Memory B cell (primary cell): Measurements from ENCODE around the gene EPB41L5.

ENCODE experiments used
- ATAC-seq: fragments of 150-1000 bp; cut with Tn5 transposase; 2 replicates; pipeline ENCODE4 v1.10.0; 2021; ENCODE audit warnings: low read depth, mild to moderate bottlenecking, moderate library complexity
- DNase-seq, 2 donors: peaks; one replicate each; pipeline ENCODE4 v3.0.0; 2022; ENCODE audit warnings: low spot score in 2 of 2
- H3K27ac Mint-ChIP-seq: one replicate; pipeline ENCODE4 v1.8.0; 2022; ENCODE audit warnings: mild to moderate bottlenecking, moderate library complexity, mixed read lengths
- H3K27me3 Mint-ChIP-seq: one replicate; pipeline ENCODE4 v1.8.0; 2022; ENCODE audit warnings: mixed read lengths
- H3K36me3 Mint-ChIP-seq: one replicate; pipeline ENCODE4 v1.8.0; 2022; ENCODE audit warnings: mild to moderate bottlenecking, mixed read lengths
- H3K4me1 Mint-ChIP-seq: one replicate; pipeline ENCODE4 v1.8.0; 2022; ENCODE audit warnings: mixed read lengths
- H3K4me3 Mint-ChIP-seq: one replicate; pipeline ENCODE4 v1.8.0; 2022; ENCODE audit warnings: mild to moderate bottlenecking, moderate library complexity, mixed read lengths
- H3K9me3 Mint-ChIP-seq: one replicate; pipeline ENCODE4 v1.8.0; 2022; ENCODE audit warnings: mixed read lengths

EPB41L5 gene

DNA sequence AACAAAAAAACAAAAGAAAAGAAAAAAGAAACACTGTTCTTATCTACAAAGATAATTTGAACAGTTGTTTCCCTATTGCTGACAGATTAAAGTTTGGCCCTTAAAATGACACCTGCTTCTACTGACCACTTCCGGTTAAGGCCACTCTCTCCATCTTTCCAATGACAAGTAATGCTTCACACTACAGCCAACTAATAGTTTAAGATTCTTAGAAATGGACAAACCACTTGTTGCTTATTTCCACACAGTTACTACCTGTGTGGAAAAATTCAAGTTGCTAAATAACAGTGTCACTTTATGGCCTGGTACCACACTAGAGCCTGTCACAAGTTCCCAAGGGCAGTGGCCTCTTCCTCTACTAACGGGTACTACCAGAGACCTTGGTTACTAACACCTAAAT is 207.9 kb downstream of the EPB41L5 start:
- no peak for DNase-seq
- Mint-ChIP-seq H3K4me3 (peak overlapping the region; percentile 4), H3K27ac (no peak overlapping the region), H3K36me3 (peaks cover 19% of the 10 kb centered on the region), H3K27me3 (no peaks in the 10 kb centered on the region), H3K4me1 (peaks cover 41% of the 10 kb centered on the region), H3K9me3 (peaks cover 2% of the 10 kb centered on the region)
- ATAC-seq = no peak

DNA sequence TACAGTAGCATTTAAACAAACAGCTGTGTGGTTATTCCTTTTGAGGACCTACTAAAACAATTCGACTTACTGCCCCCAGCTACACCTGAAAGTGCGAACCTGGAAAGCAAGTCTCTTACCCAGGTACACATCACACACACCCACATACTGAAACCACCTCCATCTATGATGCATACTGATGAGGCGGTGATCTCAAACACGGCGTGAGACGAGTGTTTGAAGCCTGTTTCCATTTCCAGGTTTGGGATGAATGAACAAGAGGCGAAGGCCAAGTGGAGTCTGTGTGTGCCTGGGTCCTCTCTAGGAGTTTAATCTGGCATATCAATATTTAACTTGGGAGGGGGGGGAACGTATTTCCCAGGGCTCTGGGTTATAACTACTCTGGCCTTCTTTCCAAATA is 208.7 kb downstream of the EPB41L5 start:
- H3K27me3 Mint-ChIP-seq = no peaks in the 10 kb centered on the region
- peaks cover 39% of the 10 kb centered on the region for H3K4me1 Mint-ChIP-seq
- H3K9me3 Mint-ChIP-seq = no peaks in the 10 kb centered on the region
- peak overlapping the region; percentile 84 for H3K4me3 Mint-ChIP-seq
- H3K27ac Mint-ChIP-seq = peak overlapping the region; percentile 92
- ATAC-seq (no peak), DNase-seq (no peak)
- peaks cover 14% of the 10 kb centered on the region for H3K36me3 Mint-ChIP-seq

GRCh38 chr2:120222186-120223033 is 209.5 kb downstream of the EPB41L5 start:
- H3K4me1 Mint-ChIP-seq = peaks cover 39% of the 10 kb centered on the region
- no peaks in the 10 kb centered on the region for H3K27me3 Mint-ChIP-seq
- H3K4me3 Mint-ChIP-seq = peak overlapping the region; percentile 84
- ATAC-seq (no peak), DNase-seq (no peak)
- H3K36me3 Mint-ChIP-seq = peaks cover 11% of the 10 kb centered on the region
- H3K27ac Mint-ChIP-seq = peak overlapping the region; percentile 92
- H3K9me3 Mint-ChIP-seq = no peaks in the 10 kb centered on the region

GRCh38 chr2:120223034-120223912 is 210.4 kb downstream of the EPB41L5 start, which contains the start of gene TMEM185B:
TMEM185B (minus strand) TSS chr2:120223400; CDS start chr2:120222976, 424 bp downstream.
- H3K4me1 Mint-ChIP-seq = peaks cover 39% of the 10 kb centered on the region
- peak within 1 kb of the TSS; percentile 84 for H3K4me3 Mint-ChIP-seq
- no peaks in the 10 kb centered on the region for H3K9me3 Mint-ChIP-seq
- ATAC-seq (peak; percentile 91), DNase-seq (peak; percentile 92 to 96)
- no peaks in the 10 kb centered on the region for H3K27me3 Mint-ChIP-seq
- peaks cover 8% of the 10 kb centered on the region for H3K36me3 Mint-ChIP-seq
- peak within 1 kb of the TSS; percentile 92 for H3K27ac Mint-ChIP-seq

DNA sequence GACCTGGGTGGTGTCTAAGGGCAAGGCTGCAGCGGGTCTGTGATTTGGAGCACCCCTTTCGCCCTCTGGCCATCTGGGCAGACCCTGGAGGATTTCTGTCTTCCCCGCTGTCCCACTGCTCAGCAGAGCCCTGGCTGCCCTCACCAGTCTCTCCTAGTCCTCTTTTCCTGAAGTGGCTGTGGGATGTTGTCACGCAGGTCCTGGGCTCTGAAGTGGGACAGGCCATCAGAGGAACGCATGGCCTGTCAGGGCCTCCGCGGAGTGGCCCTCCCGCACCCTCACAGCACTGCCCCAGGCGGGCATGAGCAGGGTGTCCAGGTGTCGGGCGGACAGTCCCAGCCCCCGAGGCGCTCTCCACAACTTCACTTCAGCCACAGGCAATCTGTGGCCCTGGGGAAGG is 211.4 kb downstream of the EPB41L5 start:
- H3K9me3 Mint-ChIP-seq = no peaks in the 10 kb centered on the region
- H3K27me3 Mint-ChIP-seq = no peaks in the 10 kb centered on the region
- ATAC-seq (no peak), DNase-seq (no peak)
- H3K4me3 Mint-ChIP-seq = peak overlapping the region; percentile 84
- H3K27ac Mint-ChIP-seq = peak overlapping the region; percentile 92
- H3K4me1 Mint-ChIP-seq = peaks cover 41% of the 10 kb centered on the region
- peaks cover 7% of the 10 kb centered on the region for H3K36me3 Mint-ChIP-seq

GRCh38 chr2:120224735-120225548 is 212.1 kb downstream of the EPB41L5 start:
- peaks cover 7% of the 10 kb centered on the region for H3K36me3 Mint-ChIP-seq
- DNase-seq (no peak), ATAC-seq (no peak)
- H3K4me3 Mint-ChIP-seq = peak overlapping the region; percentile 84
- H3K27me3 Mint-ChIP-seq = no peaks in the 10 kb centered on the region
- H3K4me1 Mint-ChIP-seq = peaks cover 44% of the 10 kb centered on the region
- H3K9me3 Mint-ChIP-seq = no peaks in the 10 kb centered on the region
- peak overlapping the region; percentile 92 for H3K27ac Mint-ChIP-seq

GRCh38 chr2:120225549-120226065 is 212.7 kb downstream of the EPB41L5 start:
- H3K4me1 Mint-ChIP-seq = peaks cover 41% of the 10 kb centered on the region
- DNase-seq (no peak), ATAC-seq (no peak)
- no peaks in the 10 kb centered on the region for H3K9me3 Mint-ChIP-seq
- H3K4me3 Mint-ChIP-seq = no peak overlapping the region
- no peaks in the 10 kb centered on the region for H3K27me3 Mint-ChIP-seq
- H3K36me3 Mint-ChIP-seq = peaks cover 4% of the 10 kb centered on the region
- peak overlapping the region; percentile 72 for H3K27ac Mint-ChIP-seq

- H3K36me3 Mint-ChIP-seq = no peaks in the 10 kb centered on the region
- ATAC-seq (no peak), DNase-seq (no peak)
- H3K9me3 Mint-ChIP-seq = no peaks in the 10 kb centered on the region
- no peak overlapping the region for H3K4me3 Mint-ChIP-seq
- H3K27ac Mint-ChIP-seq = no peak overlapping the region
- peaks cover 40% of the 10 kb centered on the region for H3K4me1 Mint-ChIP-seq
- no peaks in the 10 kb centered on the region for H3K27me3 Mint-ChIP-seq
These were observed 213.4 kb downstream of the EPB41L5 start for GRCh38 chr2:120226316-120226715.

DNA sequence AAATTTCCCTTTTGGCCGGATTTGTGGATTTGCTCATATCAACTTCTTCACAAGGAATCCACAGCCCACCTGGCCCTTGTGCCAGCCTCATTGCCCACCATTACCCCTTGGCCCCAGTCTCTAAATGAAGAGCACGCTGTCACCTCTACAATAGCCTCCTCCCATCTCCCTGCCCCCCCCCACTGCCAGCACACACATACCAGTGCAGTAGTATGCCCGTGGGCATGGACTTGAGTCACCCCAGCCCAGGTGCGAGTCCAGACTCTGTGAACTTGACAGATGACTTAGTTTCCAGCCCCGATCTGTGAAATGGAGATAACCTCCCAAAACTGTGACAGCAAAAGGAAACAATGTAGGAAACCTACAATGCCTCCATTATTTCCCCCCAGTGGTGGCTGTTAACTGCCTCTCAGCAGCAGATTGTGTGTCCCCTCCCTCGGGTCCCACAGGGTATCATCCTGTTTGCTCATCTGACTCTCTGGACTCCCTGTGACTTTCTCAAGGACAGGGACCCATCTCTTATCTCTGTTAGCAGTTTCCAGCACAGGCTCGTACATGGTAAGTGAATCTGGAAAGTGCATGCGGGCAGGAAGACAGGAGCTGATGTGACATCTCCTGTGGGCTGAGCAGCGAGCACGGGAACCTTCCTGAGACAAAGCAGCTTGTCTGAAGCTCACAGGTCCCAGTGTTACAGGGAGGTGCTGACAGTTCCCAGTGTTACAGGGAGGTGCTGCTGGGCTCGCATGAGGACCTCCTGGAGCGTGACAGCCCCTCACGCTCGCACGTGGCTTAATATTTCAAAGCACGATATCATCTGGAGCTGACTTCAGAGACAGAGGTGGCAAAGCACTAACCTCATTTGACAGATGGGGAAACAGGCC is 214.5 kb downstream of the EPB41L5 start:
- no peak overlapping the region for H3K4me3 Mint-ChIP-seq
- no peak for ATAC-seq
- H3K9me3 Mint-ChIP-seq = no peaks in the 10 kb centered on the region

DNA sequence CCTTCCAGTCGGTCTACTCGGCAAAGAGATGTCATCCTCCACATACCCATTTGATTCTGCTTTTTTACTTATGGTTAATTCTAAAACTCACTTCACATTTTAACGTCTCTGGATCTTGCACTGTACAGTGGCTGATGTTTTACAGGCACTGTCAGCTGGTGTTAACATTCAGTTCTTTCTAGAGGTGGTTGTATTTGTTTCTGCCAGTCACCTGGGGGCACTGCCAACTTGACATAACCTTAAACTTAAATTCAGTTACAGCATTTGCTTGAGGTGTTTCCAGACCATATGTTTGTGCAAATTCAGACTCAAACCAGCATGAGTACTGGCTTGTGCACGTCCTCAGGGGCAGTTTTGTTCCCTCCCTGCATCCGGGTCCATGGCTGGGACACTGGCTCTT is 215.6 kb downstream of the EPB41L5 start:
- ATAC-seq (no peak), DNase-seq (no peak)
- H3K4me3 Mint-ChIP-seq = no peak overlapping the region
- H3K4me1 Mint-ChIP-seq = peaks cover 33% of the 10 kb centered on the region
- H3K36me3 Mint-ChIP-seq = no peaks in the 10 kb centered on the region
- no peaks in the 10 kb centered on the region for H3K9me3 Mint-ChIP-seq
- no peaks in the 10 kb centered on the region for H3K27me3 Mint-ChIP-seq
- H3K27ac Mint-ChIP-seq = peak overlapping the region; percentile 58

More for the DNA sequence above, 214.5 kb downstream of the EPB41L5 start:
- DNase-seq = no peak
- Mint-ChIP-seq H3K36me3 (no peaks in the 10 kb centered on the region), H3K27me3 (no peaks in the 10 kb centered on the region), H3K4me1 (peaks cover 31% of the 10 kb centered on the region), H3K27ac (no peak overlapping the region)
